Erythroblast (primary cell): ENCODE data around the gene ZNF491.

Source experiments
- GATA1 ChIP-seq: IDR thresholded peaks from 2 replicates; pipeline ENCODE4 v1.6.1; 2011; ENCODE audit warnings: low read depth, mild to moderate bottlenecking, control low read depth, low read length, moderate library complexity
- POLR2A ChIP-seq: IDR thresholded peaks from 2 replicates; pipeline ENCODE4 v1.6.1; 2011; ENCODE audit warnings: mild to moderate bottlenecking, low read length

DNA sequence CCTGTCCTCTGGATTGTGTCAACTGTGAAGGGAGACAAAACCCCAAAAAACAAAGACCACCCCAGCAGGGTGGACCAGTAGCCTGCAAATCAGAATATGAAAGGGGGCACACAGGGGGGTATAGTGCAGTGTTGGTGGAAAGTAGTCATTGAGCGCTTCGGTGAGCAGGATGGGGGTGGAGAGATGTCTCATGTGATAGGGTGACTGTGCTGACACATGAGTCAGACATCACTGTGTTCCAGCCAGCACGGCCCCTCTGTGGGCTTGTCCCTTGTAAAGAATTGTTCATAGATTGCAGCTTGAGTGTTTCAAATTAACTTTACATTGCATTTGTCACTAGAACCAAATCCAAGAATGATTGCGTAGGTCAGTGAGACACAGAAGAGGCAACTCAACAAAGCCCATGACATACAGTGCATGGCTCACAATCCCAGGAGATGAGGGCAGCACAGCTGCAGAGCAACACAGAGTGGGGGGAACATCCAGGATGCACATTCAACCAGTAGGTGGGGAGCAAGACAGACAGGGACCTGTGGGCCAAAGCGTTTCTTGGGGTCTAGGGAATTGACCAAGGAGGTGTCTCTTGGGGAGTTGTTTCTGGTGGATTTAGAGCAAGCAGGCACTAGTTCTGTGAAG lies 23.3 kb downstream of the ZNF491 start:
- no peak for TF ChIP-seq POLR2A
- TF ChIP-seq GATA1 = no peak
